Lower leg skin (tissue), 3 donors: ENCODE results near the gene MSRB3.

Source experiments
- POLR2A ChIP-seq, 2 donors: fragments of 450-650 bp; IDR thresholded peaks; one replicate each; pipeline ENCODE4 v1.6.1; 2016 to 2017; ENCODE audit warnings: antibody characterized with exemption in 2 of 2, mild to moderate bottlenecking in 1 of 2, moderate library complexity in 1 of 2
- TF ChIP-seq, protein P1 (sequence below), 3 donors: fragments of 450-650 bp; IDR thresholded peaks; one replicate each; pipeline ENCODE4 v1.5.1; 2016; ENCODE audit warnings: antibody characterized with exemption in 3 of 3, mild to moderate bottlenecking in 3 of 3, moderate library complexity in 2 of 3

DNA sequence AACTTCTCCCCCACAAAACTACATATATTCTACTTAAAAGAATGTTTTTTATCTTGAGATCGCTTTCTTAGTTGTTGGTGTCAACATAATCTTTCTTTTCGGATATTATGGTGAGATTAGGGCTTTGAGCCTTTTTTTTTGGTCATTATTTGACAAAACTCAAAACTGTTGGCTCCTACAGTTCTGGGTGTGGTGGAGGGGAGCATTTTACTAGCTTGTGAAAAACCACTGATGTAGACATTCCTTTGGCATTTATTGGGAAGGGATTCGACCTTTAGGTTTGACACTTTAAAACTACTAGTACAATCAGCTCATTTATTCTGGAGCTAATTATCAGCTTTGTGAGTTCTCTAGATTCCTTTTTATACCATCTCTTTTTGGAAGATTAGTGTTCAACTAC, 24.4 kb downstream of the MSRB3 start:
- TF ChIP-seq, protein P1, sequence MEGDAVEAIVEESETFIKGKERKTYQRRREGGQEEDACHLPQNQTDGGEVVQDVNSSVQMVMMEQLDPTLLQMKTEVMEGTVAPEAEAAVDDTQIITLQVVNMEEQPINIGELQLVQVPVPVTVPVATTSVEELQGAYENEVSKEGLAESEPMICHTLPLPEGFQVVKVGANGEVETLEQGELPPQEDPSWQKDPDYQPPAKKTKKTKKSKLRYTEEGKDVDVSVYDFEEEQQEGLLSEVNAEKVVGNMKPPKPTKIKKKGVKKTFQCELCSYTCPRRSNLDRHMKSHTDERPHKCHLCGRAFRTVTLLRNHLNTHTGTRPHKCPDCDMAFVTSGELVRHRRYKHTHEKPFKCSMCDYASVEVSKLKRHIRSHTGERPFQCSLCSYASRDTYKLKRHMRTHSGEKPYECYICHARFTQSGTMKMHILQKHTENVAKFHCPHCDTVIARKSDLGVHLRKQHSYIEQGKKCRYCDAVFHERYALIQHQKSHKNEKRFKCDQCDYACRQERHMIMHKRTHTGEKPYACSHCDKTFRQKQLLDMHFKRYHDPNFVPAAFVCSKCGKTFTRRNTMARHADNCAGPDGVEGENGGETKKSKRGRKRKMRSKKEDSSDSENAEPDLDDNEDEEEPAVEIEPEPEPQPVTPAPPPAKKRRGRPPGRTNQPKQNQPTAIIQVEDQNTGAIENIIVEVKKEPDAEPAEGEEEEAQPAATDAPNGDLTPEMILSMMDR (IDR thresholded peaks at IDR 0.05): no peak
- TF ChIP-seq POLR2A (IDR thresholded peaks at IDR 0.05): no peak
